Stimulated activated memory B cell treated with anti-CD40 and anti-IgM and Interleukin-4, amounts not matched to agents 10 μg/mL and 1 μg/mL and 100 μg/mL, for 72 hours (primary cell): ENCODE results near the gene PDE6A.

Source experiments
- ATAC-seq: fragments of 150-1000 bp; cut with Tn5 transposase; 2 replicates; pipeline ENCODE4 v1.10.0; 2021
- H3K27ac Mint-ChIP-seq: one replicate; pipeline ENCODE4 v1.8.0; 2022; ENCODE audit warnings: mild to moderate bottlenecking, mixed read lengths
- H3K27me3 Mint-ChIP-seq: one replicate; pipeline ENCODE4 v1.8.0; 2022; ENCODE audit warnings: mixed read lengths
- H3K36me3 Mint-ChIP-seq: one replicate; pipeline ENCODE4 v1.8.0; 2022; ENCODE audit warnings: mixed read lengths
- H3K4me1 Mint-ChIP-seq: one replicate; pipeline ENCODE4 v1.8.0; 2022; ENCODE audit warnings: mixed read lengths
- H3K4me3 Mint-ChIP-seq: one replicate; pipeline ENCODE4 v1.8.0; 2022; ENCODE audit warnings: mild to moderate bottlenecking, moderate library complexity, mixed read lengths
- H3K9me3 Mint-ChIP-seq: one replicate; pipeline ENCODE4 v1.8.0; 2022; ENCODE audit warnings: mixed read lengths

Gene PDE6A

DNA sequence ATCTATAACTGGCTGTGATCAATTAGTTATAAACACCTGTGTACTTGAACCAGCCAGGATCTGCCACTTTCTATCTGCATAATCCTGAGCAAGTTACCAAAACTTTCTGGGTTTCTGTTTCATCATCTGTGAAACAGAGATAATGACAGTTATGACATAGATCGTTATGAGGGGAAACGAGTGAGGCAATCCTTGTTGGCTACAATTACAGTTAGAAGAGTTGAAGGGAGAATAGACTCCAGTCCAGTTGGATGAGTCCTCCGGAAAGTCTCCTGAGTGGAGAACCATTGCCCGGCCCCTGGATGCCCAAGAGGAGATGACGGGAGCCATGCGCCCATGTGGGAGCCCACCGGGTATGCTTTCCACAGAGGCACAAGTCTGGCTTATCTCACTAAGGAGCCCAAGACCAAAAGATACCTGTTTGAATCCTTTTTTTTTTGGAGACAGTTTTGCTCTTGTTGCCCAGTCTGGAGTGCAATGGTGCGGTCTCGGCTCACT, 4.5 kb downstream of the PDE6A start:
- Mint-ChIP-seq H3K9me3 (no peaks in the 10 kb centered on the region), H3K27ac (no peak overlapping the region)
- no peak for ATAC-seq

GRCh38 chr5:149939546-149939945, 5.0 kb downstream of the PDE6A start:
- peaks cover 14% of the 10 kb centered on the region for H3K27me3 Mint-ChIP-seq
- no peaks in the 10 kb centered on the region for H3K4me1 Mint-ChIP-seq
- H3K36me3 Mint-ChIP-seq, result no peaks in the 10 kb centered on the region
- no peak overlapping the region for H3K27ac Mint-ChIP-seq
- no peak overlapping the region for H3K4me3 Mint-ChIP-seq
- H3K9me3 Mint-ChIP-seq, result no peaks in the 10 kb centered on the region
- ATAC-seq, result no peak

More for the DNA sequence above, 4.5 kb downstream of the PDE6A start:
- H3K4me3 Mint-ChIP-seq, result no peak overlapping the region
- no peaks in the 10 kb centered on the region for H3K36me3 Mint-ChIP-seq
- H3K27me3 Mint-ChIP-seq, result peaks cover 8% of the 10 kb centered on the region
- H3K4me1 Mint-ChIP-seq, result no peaks in the 10 kb centered on the region

GRCh38 chr5:149938791-149939358, 5.7 kb downstream of the PDE6A start:
- H3K27ac Mint-ChIP-seq, result no peak overlapping the region
- ATAC-seq, result no peak
- no peaks in the 10 kb centered on the region for H3K9me3 Mint-ChIP-seq
- H3K4me3 Mint-ChIP-seq, result no peak overlapping the region
- no peaks in the 10 kb centered on the region for H3K36me3 Mint-ChIP-seq
- peaks cover 20% of the 10 kb centered on the region for H3K27me3 Mint-ChIP-seq
- no peaks in the 10 kb centered on the region for H3K4me1 Mint-ChIP-seq

- Mint-ChIP-seq H3K4me1 (no peaks in the 10 kb centered on the region), H3K4me3 (no peak overlapping the region), H3K9me3 (no peaks in the 10 kb centered on the region), H3K27me3 (peaks cover 24% of the 10 kb centered on the region), H3K36me3 (no peaks in the 10 kb centered on the region), H3K27ac (no peak overlapping the region)
- ATAC-seq, result no peak
Measured at GRCh38 chr5:149938279-149938678, 6.3 kb downstream of the PDE6A start.

DNA sequence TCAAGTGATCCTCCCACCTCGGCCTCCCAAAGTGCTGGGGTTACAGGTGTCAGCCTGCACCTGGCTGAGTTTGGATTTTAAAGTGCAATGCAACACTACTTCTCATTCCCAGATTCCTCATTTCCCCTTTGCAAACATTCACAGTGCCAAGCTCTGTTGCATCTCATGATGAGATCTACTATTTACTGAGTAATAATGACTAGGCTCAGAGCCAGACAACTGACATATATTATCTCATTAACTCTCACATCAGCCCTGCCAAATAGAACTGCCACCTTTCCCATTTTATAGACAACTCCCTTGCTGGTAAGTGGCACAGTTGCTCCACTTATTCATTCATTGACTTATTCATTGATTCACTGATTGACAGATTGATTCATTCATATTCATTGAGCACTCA, 7.0 kb downstream of the PDE6A start:
- Mint-ChIP-seq H3K4me1 (no peaks in the 10 kb centered on the region), H3K9me3 (no peaks in the 10 kb centered on the region), H3K36me3 (no peaks in the 10 kb centered on the region), H3K4me3 (no peak overlapping the region), H3K27me3 (peaks cover 31% of the 10 kb centered on the region), H3K27ac (no peak overlapping the region)
- no peak for ATAC-seq

- Mint-ChIP-seq H3K36me3 (no peaks in the 10 kb centered on the region), H3K27ac (no peak overlapping the region), H3K4me1 (no peaks in the 10 kb centered on the region), H3K9me3 (no peaks in the 10 kb centered on the region), H3K4me3 (no peak overlapping the region), H3K27me3 (peaks cover 39% of the 10 kb centered on the region)
- no peak for ATAC-seq
Measured at GRCh38 chr5:149936700-149937091, 7.9 kb downstream of the PDE6A start.

DNA sequence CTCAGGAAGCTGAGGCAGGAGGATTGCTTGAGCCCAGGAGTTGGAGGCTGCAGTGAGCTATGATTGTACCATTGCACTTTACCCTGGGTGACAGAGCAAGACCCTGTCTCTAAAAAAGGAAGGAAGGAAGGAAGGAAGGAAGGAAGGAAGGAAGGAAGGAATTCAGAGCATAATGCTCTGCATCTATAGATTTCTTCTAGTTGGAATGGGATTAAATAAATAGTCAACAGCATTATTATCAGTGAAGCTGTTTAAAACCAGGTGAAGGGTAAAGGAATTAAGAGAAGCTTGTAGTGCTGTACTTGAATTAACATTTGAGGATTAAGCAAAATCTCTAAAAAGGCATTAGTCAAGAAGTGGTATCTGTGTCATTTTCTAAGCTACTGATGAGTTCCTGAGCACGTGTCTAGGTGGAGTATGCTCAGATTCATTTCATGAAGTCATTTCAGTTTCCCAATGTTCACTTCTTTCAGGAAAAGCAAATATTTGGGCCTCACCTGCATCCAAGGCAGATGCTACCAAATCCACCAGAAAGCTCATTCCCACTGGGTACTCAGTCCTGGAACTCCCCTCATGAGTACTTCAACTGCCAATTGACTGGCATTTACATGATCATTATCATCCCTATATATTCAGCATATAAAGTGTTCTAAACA, 8.4 kb downstream of the PDE6A start:
- H3K27ac Mint-ChIP-seq, result no peak overlapping the region
- no peaks in the 10 kb centered on the region for H3K9me3 Mint-ChIP-seq
- no peaks in the 10 kb centered on the region for H3K4me1 Mint-ChIP-seq
- ATAC-seq, result no peak
- H3K36me3 Mint-ChIP-seq, result no peaks in the 10 kb centered on the region
- H3K27me3 Mint-ChIP-seq, result peaks cover 43% of the 10 kb centered on the region
- no peak overlapping the region for H3K4me3 Mint-ChIP-seq

GRCh38 chr5:149935431-149935901, 9.1 kb downstream of the PDE6A start:
- Mint-ChIP-seq H3K9me3 (no peaks in the 10 kb centered on the region), H3K4me1 (no peaks in the 10 kb centered on the region), H3K27ac (no peak overlapping the region), H3K27me3 (peaks cover 43% of the 10 kb centered on the region), H3K36me3 (no peaks in the 10 kb centered on the region), H3K4me3 (no peak overlapping the region)
- ATAC-seq, result no peak

DNA sequence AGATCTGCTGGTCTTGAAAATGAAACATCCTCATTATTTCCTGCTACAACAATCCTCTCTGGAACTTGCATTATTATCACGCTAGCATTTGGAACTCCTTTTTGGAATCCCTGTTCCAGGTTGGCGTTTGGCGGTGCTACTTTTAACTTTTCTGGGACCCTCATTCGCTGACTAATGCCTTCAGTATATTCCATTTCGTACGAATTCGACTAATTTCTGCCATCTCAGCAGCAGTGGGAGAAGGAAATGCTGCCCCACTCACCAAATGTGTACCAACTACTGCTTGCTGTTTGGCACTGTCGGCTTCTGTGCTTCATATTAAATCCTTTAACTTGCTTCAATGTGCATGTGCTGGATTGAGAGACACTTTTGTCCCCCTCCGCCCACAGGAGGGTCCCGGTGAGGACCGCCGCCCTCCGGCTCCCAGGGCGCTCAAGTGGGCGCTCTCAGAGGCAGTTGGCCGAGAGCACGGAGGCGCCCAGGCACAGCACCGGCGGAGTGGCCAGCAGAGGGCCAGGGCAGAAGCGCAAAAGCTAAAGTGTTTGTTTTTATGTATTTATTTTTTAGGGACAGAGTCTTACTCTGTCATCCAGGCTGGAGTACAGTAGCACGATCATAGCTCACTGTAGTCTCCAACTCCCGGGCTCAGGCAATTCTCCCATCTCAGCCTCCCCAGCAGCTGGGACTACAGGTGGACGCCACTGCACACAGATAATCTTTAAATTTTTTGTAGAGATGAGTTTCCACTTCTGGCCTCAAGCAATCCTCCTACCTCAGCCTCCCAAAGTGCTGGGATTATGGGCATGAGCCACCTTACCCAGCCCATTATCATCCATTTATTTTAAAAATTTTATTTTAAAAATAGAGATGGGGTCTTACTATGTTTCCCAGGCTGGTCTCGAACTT, 11.9 kb downstream of the PDE6A start:
- H3K27ac Mint-ChIP-seq, result no peak overlapping the region
- H3K4me1 Mint-ChIP-seq, result no peaks in the 10 kb centered on the region
- H3K9me3 Mint-ChIP-seq, result no peaks in the 10 kb centered on the region
- no peak for ATAC-seq
- no peaks in the 10 kb centered on the region for H3K36me3 Mint-ChIP-seq
- no peak overlapping the region for H3K4me3 Mint-ChIP-seq
- H3K27me3 Mint-ChIP-seq, result peaks cover 57% of the 10 kb centered on the region

- Mint-ChIP-seq H3K9me3 (no peaks in the 10 kb centered on the region), H3K27me3 (peaks cover 54% of the 10 kb centered on the region), H3K36me3 (no peaks in the 10 kb centered on the region), H3K4me3 (no peak overlapping the region), H3K27ac (no peak overlapping the region), H3K4me1 (no peaks in the 10 kb centered on the region)
- no peak for ATAC-seq
Measured at GRCh38 chr5:149931992-149932436, 12.6 kb downstream of the PDE6A start.

DNA sequence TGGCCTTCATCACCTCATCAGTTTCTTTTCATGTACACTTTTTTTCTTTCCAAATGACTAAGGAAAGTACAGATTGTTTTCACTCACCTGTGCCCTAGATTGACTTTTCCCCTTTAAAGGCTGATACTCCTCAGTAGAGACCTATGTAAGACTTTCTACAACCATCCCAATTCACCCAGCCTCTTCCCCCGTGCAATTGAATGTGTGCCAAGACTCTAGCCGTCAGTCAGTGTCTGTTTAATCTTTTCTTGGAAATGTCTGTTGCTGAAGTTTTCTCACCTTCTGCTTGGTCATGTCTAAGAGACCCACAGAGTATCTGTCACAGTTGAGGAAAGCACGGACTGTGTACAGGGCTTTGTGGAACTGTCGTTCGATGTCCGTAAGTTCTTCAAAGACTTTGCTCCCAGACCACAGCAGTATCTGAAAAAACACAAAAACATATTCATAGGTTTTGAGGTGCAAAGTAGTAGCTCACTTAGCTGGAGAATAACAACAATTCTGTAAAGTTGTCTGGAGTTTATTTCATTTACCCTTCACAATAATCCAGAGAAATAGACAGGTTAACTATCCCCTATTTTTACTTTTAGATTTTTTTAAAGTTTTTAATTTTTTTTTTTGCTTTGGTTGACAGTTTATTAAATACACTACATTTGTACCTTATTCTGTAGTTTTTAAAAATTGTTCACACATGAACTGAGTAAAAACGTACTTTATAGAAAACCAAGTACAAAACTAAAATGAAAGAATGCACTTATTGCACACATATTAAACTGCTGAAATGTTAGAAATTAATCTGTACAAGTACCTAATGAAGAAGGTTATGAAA, 13.6 kb downstream of the PDE6A start:
- H3K36me3 Mint-ChIP-seq, result no peaks in the 10 kb centered on the region
- H3K27me3 Mint-ChIP-seq, result peaks cover 49% of the 10 kb centered on the region
- H3K4me1 Mint-ChIP-seq, result no peaks in the 10 kb centered on the region
- no peak overlapping the region for H3K4me3 Mint-ChIP-seq
- H3K27ac Mint-ChIP-seq, result no peak overlapping the region
- no peak for ATAC-seq
- H3K9me3 Mint-ChIP-seq, result no peaks in the 10 kb centered on the region

GRCh38 chr5:149930043-149930748, 14.4 kb downstream of the PDE6A start:
- Mint-ChIP-seq H3K36me3 (no peaks in the 10 kb centered on the region), H3K27me3 (peaks cover 49% of the 10 kb centered on the region), H3K4me1 (no peaks in the 10 kb centered on the region), H3K4me3 (no peak overlapping the region), H3K27ac (no peak overlapping the region), H3K9me3 (no peaks in the 10 kb centered on the region)
- no peak for ATAC-seq

GRCh38 chr5:149924486-149924885, 20.1 kb downstream of the PDE6A start:
- Mint-ChIP-seq H3K36me3 (no peaks in the 10 kb centered on the region), H3K27ac (no peak overlapping the region), H3K4me3 (no peak overlapping the region), H3K4me1 (no peaks in the 10 kb centered on the region), H3K9me3 (no peaks in the 10 kb centered on the region), H3K27me3 (peaks cover 34% of the 10 kb centered on the region)
- no peak for ATAC-seq

- no peak for ATAC-seq
- Mint-ChIP-seq H3K9me3 (no peaks in the 10 kb centered on the region), H3K27me3 (peaks cover 25% of the 10 kb centered on the region), H3K27ac (no peak overlapping the region), H3K4me3 (no peak overlapping the region), H3K36me3 (no peaks in the 10 kb centered on the region), H3K4me1 (no peaks in the 10 kb centered on the region)
Measured at GRCh38 chr5:149922950-149923349, 21.6 kb downstream of the PDE6A start.
